HEK293 (cell line): ENCODE measurements around the gene KLHL35.

Experiments used
- ELK4 ChIP-seq: IDR thresholded peaks from 2 replicates; pipeline ENCODE4 v1.6.1; 2011; ENCODE audit warnings: mild to moderate bottlenecking, low read depth, low read length, borderline replicate concordance
- HOXA7 ChIP-seq: sonication (generic); formaldehyde crosslinking; IDR thresholded peaks from 2 replicates; pipeline ENCODE4 v1.8.1; 2022; ENCODE audit warnings: missing genetic modification reagents, borderline replicate concordance
- REST ChIP-seq: fragments of 450-650 bp; formaldehyde crosslinking; IDR thresholded peaks from 2 replicates; pipeline ENCODE4 v1.5.1; 2016; ENCODE audit warnings: missing biosample characterization, missing genetic modification characterization
- SALL2 ChIP-seq: fragments of 450-650 bp; formaldehyde crosslinking; IDR thresholded peaks from 2 replicates; pipeline ENCODE4 v1.5.0; 2017; ENCODE audit warnings: missing biosample characterization, mild to moderate bottlenecking, missing genetic modification characterization, borderline replicate concordance
- ZBTB1 ChIP-seq: fragments of 450-650 bp; formaldehyde crosslinking; IDR thresholded peaks from 2 replicates; pipeline ENCODE4 v1.5.1; 2016; ENCODE audit warnings: missing biosample characterization, missing genetic modification characterization
- ZNF114 ChIP-seq: fragments of 450-650 bp; formaldehyde crosslinking; IDR thresholded peaks from 2 replicates; pipeline ENCODE4 v1.5.0; 2017; ENCODE audit warnings: missing biosample characterization, missing genetic modification characterization
- ZNF366 ChIP-seq: fragments of 450-650 bp; formaldehyde crosslinking; conservative IDR thresholded peaks from 2 replicates; pipeline ENCODE4 v1.5.1; 2016; ENCODE audit warnings: missing biosample characterization, missing genetic modification characterization
- ZNF510 ChIP-seq: fragments of 450-650 bp; formaldehyde crosslinking; IDR thresholded peaks from 2 replicates; pipeline ENCODE4 v1.5.1; 2018; ENCODE audit warnings: mild to moderate bottlenecking, missing genetic modification characterization, missing biosample characterization; ENCODE audit not compliant: insufficient replicate concordance
- ZNF558 ChIP-seq: fragments of 450-650 bp; formaldehyde crosslinking; IDR thresholded peaks from 2 replicates; pipeline ENCODE4 v1.5.1; 2016; ENCODE audit warnings: missing biosample characterization, missing genetic modification characterization
- ZNF670 ChIP-seq: fragments of 450-650 bp; formaldehyde crosslinking; IDR thresholded peaks from 2 replicates; pipeline ENCODE4 v1.5.1; 2016; ENCODE audit warnings: missing biosample characterization, missing genetic modification characterization, low read depth
- TF ChIP-seq, protein P1 (sequence below): fragments of 450-650 bp; formaldehyde crosslinking; IDR thresholded peaks from 2 replicates; pipeline ENCODE4 v1.5.1; 2016; ENCODE audit warnings: missing biosample characterization, missing genetic modification characterization
- TF ChIP-seq, protein P2 (sequence below): fragments of 450-650 bp; formaldehyde crosslinking; optimal IDR thresholded peaks from 2 replicates; pipeline ENCODE3; 2016; ENCODE audit warnings: missing biosample characterization, mild to moderate bottlenecking, missing genetic modification characterization

DNA sequence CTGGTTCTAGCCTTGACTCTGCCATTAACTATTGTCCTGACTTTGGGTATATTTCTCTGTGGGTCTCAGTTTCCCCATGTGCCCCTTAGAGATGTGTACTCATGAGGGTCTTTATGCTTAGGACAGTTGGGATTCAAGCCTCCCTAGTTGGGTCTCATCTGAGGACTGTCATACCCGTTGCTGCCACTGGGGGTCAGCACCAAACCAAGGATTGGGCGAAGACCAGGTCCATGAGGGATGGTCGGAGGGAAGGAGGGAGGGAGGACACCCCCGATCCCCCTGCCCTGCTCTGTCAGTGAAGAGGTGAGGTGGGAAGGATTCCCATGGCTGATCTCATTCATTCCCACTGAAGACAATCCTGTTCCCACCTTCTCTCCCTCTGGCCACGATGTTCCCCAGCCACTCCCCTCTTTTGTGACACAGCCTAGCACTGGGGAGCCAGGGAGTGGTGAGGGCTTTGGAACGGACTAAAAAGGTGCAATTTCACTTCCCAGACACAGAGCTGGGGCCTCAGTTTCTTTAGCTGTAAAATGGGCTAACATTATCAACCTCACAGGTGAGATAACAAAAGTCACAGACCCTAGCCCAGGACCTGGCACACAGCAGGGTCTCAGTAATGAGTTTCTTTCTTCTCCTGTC, 12.4 kb upstream of the KLHL35 start:
- TF ChIP-seq ZNF670 (tag by site-specific recombination) (no peak), HOXA7 (no peak), REST (tag by site-specific recombination) (no peak), ZNF510 (tag by site-specific recombination) (no peak), ZNF366 (tag by site-specific recombination) (peak; percentile 80), ELK4 (no peak), ZNF558 (tag by site-specific recombination) (no peak), ZNF114 (tag by site-specific recombination) (no peak), ZBTB1 (tag by site-specific recombination) (no peak), SALL2 (tag by site-specific recombination) (no peak)
- TF ChIP-seq, protein P1, sequence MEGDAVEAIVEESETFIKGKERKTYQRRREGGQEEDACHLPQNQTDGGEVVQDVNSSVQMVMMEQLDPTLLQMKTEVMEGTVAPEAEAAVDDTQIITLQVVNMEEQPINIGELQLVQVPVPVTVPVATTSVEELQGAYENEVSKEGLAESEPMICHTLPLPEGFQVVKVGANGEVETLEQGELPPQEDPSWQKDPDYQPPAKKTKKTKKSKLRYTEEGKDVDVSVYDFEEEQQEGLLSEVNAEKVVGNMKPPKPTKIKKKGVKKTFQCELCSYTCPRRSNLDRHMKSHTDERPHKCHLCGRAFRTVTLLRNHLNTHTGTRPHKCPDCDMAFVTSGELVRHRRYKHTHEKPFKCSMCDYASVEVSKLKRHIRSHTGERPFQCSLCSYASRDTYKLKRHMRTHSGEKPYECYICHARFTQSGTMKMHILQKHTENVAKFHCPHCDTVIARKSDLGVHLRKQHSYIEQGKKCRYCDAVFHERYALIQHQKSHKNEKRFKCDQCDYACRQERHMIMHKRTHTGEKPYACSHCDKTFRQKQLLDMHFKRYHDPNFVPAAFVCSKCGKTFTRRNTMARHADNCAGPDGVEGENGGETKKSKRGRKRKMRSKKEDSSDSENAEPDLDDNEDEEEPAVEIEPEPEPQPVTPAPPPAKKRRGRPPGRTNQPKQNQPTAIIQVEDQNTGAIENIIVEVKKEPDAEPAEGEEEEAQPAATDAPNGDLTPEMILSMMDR (tag by site-specific recombination), result peak; percentile 70
- TF ChIP-seq, protein P2, sequence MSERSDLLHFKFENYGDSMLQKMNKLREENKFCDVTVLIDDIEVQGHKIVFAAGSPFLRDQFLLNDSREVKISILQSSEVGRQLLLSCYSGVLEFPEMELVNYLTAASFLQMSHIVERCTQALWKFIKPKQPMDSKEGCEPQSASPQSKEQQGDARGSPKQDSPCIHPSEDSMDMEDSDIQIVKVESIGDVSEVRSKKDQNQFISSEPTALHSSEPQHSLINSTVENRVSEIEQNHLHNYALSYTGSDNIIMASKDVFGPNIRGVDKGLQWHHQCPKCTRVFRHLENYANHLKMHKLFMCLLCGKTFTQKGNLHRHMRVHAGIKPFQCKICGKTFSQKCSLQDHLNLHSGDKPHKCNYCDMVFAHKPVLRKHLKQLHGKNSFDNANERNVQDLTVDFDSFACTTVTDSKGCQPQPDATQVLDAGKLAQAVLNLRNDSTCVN (tag by site-specific recombination), result no peak
